GM18505 (cell line): Measurements from ENCODE around the gene OSR1.
A peak's percentile ranks its signal among the peaks of the same experiment; 100 is the strongest.

ENCODE experiments used
- ATAC-seq: cut with Tn5 transposase; IDR thresholded peaks from one replicate; pipeline ENCODE4 v1.9.1; 2021; ENCODE audit not compliant: unreplicated experiment
- POLR2A ChIP-seq: IDR thresholded peaks from 4 replicates; pipeline ENCODE4 v1.6.1; 2011; ENCODE audit warnings: borderline replicate concordance; ENCODE audit not compliant: insufficient read depth, insufficient read length; ENCODE audit errors: extremely low read depth

Gene OSR1

GRCh38 chr2:19355014-19355405 lies 3.4 kb downstream of the OSR1 start:
- TF ChIP-seq POLR2A: no peak
- no peak for ATAC-seq

GRCh38 chr2:19353721-19354050 lies 4.7 kb downstream of the OSR1 start:
- no peak for TF ChIP-seq POLR2A
- no peak for ATAC-seq

- TF ChIP-seq POLR2A: no peak
- ATAC-seq: no peak
These were observed 5.3 kb downstream of the OSR1 start for GRCh38 chr2:19352946-19353720.

- ATAC-seq: no peak
- no peak for TF ChIP-seq POLR2A
These were observed 6.3 kb downstream of the OSR1 start for GRCh38 chr2:19351899-19352697.

GRCh38 chr2:19351499-19351898 lies 6.9 kb downstream of the OSR1 start:
- TF ChIP-seq POLR2A: no peak
- no peak for ATAC-seq

GRCh38 chr2:19350678-19351401 lies 7.6 kb downstream of the OSR1 start:
- ATAC-seq: no peak
- no peak for TF ChIP-seq POLR2A

- ATAC-seq: no peak
- no peak for TF ChIP-seq POLR2A
These were observed 8.3 kb downstream of the OSR1 start for GRCh38 chr2:19349911-19350677.

GRCh38 chr2:19348692-19349091 lies 9.7 kb downstream of the OSR1 start:
- no peak for TF ChIP-seq POLR2A
- ATAC-seq: no peak

- ATAC-seq: peak; percentile 95
These were observed 10.5 kb downstream of the OSR1 start for GRCh38 chr2:19347619-19348562.

GRCh38 chr2:19346983-19347618 lies 11.3 kb downstream of the OSR1 start:
- peak; percentile 4 for ATAC-seq
- TF ChIP-seq POLR2A: no peak

More at GRCh38 chr2:19347619-19348562, 10.5 kb downstream of the OSR1 start:
- TF ChIP-seq POLR2A: peak; percentile 97

GRCh38 chr2:19337742-19338141 lies 20.7 kb downstream of the OSR1 start:
- no peak for TF ChIP-seq POLR2A
- ATAC-seq: no peak
